Measurements from ENCODE around the gene FCER2.

Gene FCER2

GRCh38 chr19:7640803-7641202, 61.1 kb downstream of the FCER2 start:
- Histone ChIP-seq H3K4me3 (ENCODE audit: insufficient read depth, low read depth, low read length) (no peak overlapping the region), H3K4me1 (ENCODE audit: control insufficient read depth, insufficient read depth, low read length) (no peaks in the 10 kb centered on the region), H3K36me3 (ENCODE audit: control insufficient read depth, insufficient read depth, low read length) (no peaks in the 10 kb centered on the region), H3K27ac (ENCODE audit: insufficient read depth, low read depth, low read length, poor library complexity, severe bottlenecking) (no peak overlapping the region), H3K27me3 (ENCODE audit: control insufficient read depth, insufficient read depth, low read length, poor library complexity, severe bottlenecking) (peaks cover 12% of the 10 kb centered on the region), H3K9me3 (ENCODE audit: control insufficient read depth, low read length) (no peaks in the 10 kb centered on the region)
- WGBS, 2 experiments = 93 to 95% methylated on average over 11 of the region's 11 CpGs

DNA sequence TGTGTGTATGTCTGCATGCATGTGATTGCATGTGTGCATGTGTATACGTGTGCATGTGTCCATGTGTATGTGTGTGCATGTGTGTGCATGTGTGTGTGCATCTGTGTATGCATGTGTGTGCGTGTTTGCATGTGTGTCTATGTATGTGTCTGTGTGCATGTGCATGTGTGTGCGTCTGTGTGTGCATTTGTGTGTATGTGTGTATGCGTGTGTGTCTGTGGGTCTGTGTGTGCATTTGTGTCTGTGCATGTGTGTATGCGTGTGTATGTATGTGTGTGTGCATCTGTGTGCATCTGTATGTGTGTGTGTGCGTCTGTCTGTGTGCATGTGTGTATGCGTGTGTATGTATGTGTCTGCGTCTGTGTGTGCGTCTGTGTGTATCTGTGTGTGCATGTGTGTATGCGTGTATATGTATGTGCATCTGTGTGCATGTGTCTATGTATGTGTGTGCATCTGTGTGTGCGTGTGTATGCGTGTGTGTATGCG, 62.0 kb downstream of the FCER2 start:
- no peaks in the 10 kb centered on the region for H3K36me3 ChIP-seq (ENCODE audit: control insufficient read depth, insufficient read depth, low read length)
- no peaks in the 10 kb centered on the region for H3K9me3 ChIP-seq (ENCODE audit: control insufficient read depth, low read length)
- H3K4me3 ChIP-seq (ENCODE audit: insufficient read depth, low read depth, low read length) = no peak overlapping the region
- no peak overlapping the region for H3K27ac ChIP-seq (ENCODE audit: insufficient read depth, low read depth, low read length, poor library complexity, severe bottlenecking)
- H3K4me1 ChIP-seq (ENCODE audit: control insufficient read depth, insufficient read depth, low read length) = no peaks in the 10 kb centered on the region
- peaks cover 20% of the 10 kb centered on the region for H3K27me3 ChIP-seq (ENCODE audit: control insufficient read depth, insufficient read depth, low read length, poor library complexity, severe bottlenecking)
- WGBS, 2 experiments = 92 to 95% methylated on average over 13 of the region's 13 CpGs

DNA sequence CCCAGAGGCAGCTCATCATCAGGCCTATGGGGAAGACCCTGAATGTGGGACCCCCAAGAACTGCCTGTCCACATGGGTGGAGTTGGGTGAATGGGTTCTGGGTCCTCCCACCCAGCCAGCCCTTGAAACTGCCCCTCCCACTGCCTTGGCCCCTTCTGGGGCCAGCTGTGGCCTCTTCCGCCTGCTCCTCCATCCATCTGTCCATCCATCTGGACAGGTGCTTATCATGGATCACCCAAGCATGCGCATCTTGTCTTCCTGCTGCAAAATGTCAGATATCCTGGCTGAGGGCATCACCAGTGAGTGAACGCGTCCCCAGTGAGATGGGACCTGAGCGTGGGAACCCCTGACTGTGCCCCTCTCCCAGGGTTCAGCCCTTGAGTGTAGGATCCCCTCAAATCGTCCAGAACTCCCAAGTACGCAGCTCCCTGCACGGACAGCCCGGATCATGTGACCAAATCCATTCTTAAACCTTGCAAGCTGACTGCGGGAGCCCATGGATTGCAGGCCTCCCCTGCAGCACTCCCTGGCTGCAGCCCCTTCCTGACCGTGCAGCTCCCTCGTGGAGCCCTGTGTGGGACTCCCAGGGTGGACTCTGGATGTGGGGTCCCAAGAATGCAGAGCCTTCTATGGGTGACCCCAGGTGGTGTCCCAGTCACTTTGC, 63.0 kb downstream of the FCER2 start:
- WGBS, 2 experiments = 91 to 92% methylated on average over 12 of the region's 12 CpGs
- H3K27ac ChIP-seq (ENCODE audit: insufficient read depth, low read depth, low read length, poor library complexity, severe bottlenecking) = no peak overlapping the region
- H3K27me3 ChIP-seq (ENCODE audit: control insufficient read depth, insufficient read depth, low read length, poor library complexity, severe bottlenecking) = peaks cover 25% of the 10 kb centered on the region
- no peaks in the 10 kb centered on the region for H3K9me3 ChIP-seq (ENCODE audit: control insufficient read depth, low read length)
- no peaks in the 10 kb centered on the region for H3K4me1 ChIP-seq (ENCODE audit: control insufficient read depth, insufficient read depth, low read length)
- H3K36me3 ChIP-seq (ENCODE audit: control insufficient read depth, insufficient read depth, low read length) = no peaks in the 10 kb centered on the region
- no peak overlapping the region for H3K4me3 ChIP-seq (ENCODE audit: insufficient read depth, low read depth, low read length)
